HEK293T (cell line): ENCODE data around the gene GEMIN7.

Experiments
- ARNT ChIP-seq: fragments of 450-650 bp; IDR thresholded peaks from 2 replicates; pipeline ENCODE4 v1.6.1; 2017; ENCODE audit warnings: mild to moderate bottlenecking
- ELF4 ChIP-seq: fragments of 450-650 bp; IDR thresholded peaks from 2 replicates; pipeline ENCODE4 v1.6.1; 2017; ENCODE audit warnings: antibody characterized with exemption
- FOXA1 ChIP-seq: fragments of 450-650 bp; IDR thresholded peaks from 2 replicates; pipeline ENCODE4 v1.6.1; 2016; ENCODE audit warnings: mild to moderate bottlenecking
- FOXK2 ChIP-seq: fragments of 450-650 bp; IDR thresholded peaks from 2 replicates; pipeline ENCODE4 v1.6.1; 2016; ENCODE audit warnings: mild to moderate bottlenecking
- FOXM1 ChIP-seq: fragments of 450-650 bp; IDR thresholded peaks from 2 replicates; pipeline ENCODE4 v1.6.1; 2017; ENCODE audit warnings: mild to moderate bottlenecking, borderline replicate concordance
- L3MBTL2 ChIP-seq: fragments of 450-650 bp; conservative IDR thresholded peaks from 2 replicates; pipeline ENCODE4 v1.6.1; 2016; ENCODE audit warnings: mild to moderate bottlenecking
- SP1 ChIP-seq: fragments of 450-650 bp; IDR thresholded peaks from 2 replicates; pipeline ENCODE4 v1.6.1; 2017
- SUZ12 ChIP-seq: fragments of 450-650 bp; IDR thresholded peaks from 2 replicates; pipeline ENCODE4 v1.6.1; 2016; ENCODE audit warnings: mild to moderate bottlenecking
- TARDBP ChIP-seq: fragments of 450-650 bp; IDR thresholded peaks from 2 replicates; pipeline ENCODE4 v1.6.1; 2016
- ZNF384 ChIP-seq: fragments of 450-650 bp; IDR thresholded peaks from 2 replicates; pipeline ENCODE4 v1.6.1; 2016

- no peak for TF ChIP-seq TARDBP
- TF ChIP-seq ELF4 = no peak
- no peak for TF ChIP-seq SUZ12
- no peak for TF ChIP-seq ARNT
- no peak for TF ChIP-seq FOXA1
- TF ChIP-seq ZNF384 = no peak
- TF ChIP-seq SP1 = no peak
- no peak for TF ChIP-seq FOXM1
- no peak for TF ChIP-seq FOXK2
- TF ChIP-seq L3MBTL2 = no peak
These were observed 7.4 kb downstream of the GEMIN7 start for GRCh38 chr19:45086480-45086879.
